Lower lobe of right lung (tissue), 2 donors: Measurements from ENCODE around the gene KDM7A. TPM values are rescaled to one million over a fixed set of nuclear protein-coding genes. Genes with fewer than 3 reads are reported as not detected.

ENCODE experiments used
- ATAC-seq, 2 donors: fragments of 200-7000 bp; cut with Tn5 transposase; one replicate each; pipeline ENCODE4 v1.9.1; 2020 to 2022; ENCODE audit warnings: mild to moderate bottlenecking in 2 of 2, moderate library complexity in 2 of 2
- DNase-seq: peaks from one replicate; pipeline ENCODE4 v3.0.0-alpha.2; 2020
- H3K27ac ChIP-seq: fragments of 200-600 bp; one replicate; pipeline ENCODE4 v1.8.0; 2022
- H3K27me3 ChIP-seq: fragments of 200-600 bp; one replicate; pipeline ENCODE4 v1.8.0; 2022; ENCODE audit warnings: low read depth
- H3K36me3 ChIP-seq: fragments of 200-600 bp; one replicate; pipeline ENCODE4 v1.8.0; 2022; ENCODE audit warnings: mild to moderate bottlenecking
- H3K4me1 ChIP-seq: fragments of 200-600 bp; one replicate; pipeline ENCODE4 v1.8.0; 2022
- H3K4me3 ChIP-seq: fragments of 200-600 bp; one replicate; pipeline ENCODE4 v1.8.0; 2022; ENCODE audit warnings: mild to moderate bottlenecking
- H3K9me3 ChIP-seq: fragments of 200-600 bp; one replicate; pipeline ENCODE4 v1.8.0; 2022
- intact Hi-C: fragments of 100-400 bp; cut with DNase I; formaldehyde crosslinking; loops from one replicate; pipeline ENCODE4 v1.11.0; 2022
- total RNA-seq: library from RNA; stranded (reverse); fragmentation: NEBNext Ultra II Directional; extraction: Animal tissue kit (Norgen Biotek cat#: 25700); gene quantifications from one replicate; pipeline ENCODE4 v1.2.1, GENCODE V29; 2021
- TF ChIP-seq, protein P1 (sequence below): fragments of 200-600 bp; IDR thresholded peaks from one replicate; pipeline ENCODE4 v1.8.0; 2022; ENCODE audit warnings: antibody characterized with exemption, mild to moderate bottlenecking
- donor health status: DM: no; HTN: yes; CAD: no; lungs with severe emphysema.

Gene KDM7A
- total RNA-seq, 1 donor from 2014 or later, result 17.9 TPM

DNA sequence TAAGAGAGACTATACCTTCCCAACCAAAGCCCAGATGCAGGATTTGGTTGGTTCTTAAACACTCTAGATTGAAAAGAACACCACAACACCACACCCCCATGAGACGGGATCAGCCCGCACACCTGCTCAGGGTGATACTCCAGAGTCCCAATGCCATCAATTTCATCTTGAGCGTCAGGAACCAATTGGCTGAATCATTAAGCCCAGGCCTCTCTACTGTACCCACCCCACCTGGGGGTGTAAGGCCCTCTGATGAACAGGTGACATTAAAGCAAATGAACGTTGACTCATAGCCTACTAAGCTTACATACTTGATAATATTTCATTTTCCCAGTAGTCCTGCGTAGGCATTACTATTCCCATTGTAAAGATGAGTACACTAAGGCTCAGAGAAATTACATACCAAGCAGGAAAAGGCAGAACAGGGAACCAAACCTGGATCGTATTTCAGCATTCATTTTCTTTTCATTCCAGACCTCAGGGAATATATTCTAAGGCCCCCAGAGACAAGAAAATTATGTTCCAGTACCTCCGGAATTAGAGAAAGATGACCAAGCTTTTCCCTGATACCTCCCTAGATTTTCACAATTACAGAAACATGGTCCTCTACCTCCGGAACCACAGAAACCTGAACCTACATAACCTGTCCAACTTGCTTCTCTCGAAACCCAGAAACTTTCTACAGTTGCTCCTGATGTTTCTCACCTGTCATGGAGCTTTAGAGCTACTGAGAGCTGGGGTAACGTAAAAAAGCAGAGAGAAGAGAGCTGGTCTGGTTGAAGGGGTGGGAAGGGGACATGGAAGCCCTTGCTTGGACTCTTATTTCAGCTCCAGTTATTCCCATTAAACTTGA lies 43.1 kb upstream of the KDM7A start:
- H3K4me1 ChIP-seq, result no peaks in the 10 kb centered on the region
- DNase-seq, result no peak
- no peaks in the 10 kb centered on the region for H3K36me3 ChIP-seq
- H3K27ac ChIP-seq, result no peak overlapping the region
- H3K4me3 ChIP-seq, result no peak overlapping the region
- ATAC-seq, result no peak
- no peaks in the 10 kb centered on the region for H3K27me3 ChIP-seq
- intact Hi-C loops, result no loop called here
- TF ChIP-seq, protein P1, sequence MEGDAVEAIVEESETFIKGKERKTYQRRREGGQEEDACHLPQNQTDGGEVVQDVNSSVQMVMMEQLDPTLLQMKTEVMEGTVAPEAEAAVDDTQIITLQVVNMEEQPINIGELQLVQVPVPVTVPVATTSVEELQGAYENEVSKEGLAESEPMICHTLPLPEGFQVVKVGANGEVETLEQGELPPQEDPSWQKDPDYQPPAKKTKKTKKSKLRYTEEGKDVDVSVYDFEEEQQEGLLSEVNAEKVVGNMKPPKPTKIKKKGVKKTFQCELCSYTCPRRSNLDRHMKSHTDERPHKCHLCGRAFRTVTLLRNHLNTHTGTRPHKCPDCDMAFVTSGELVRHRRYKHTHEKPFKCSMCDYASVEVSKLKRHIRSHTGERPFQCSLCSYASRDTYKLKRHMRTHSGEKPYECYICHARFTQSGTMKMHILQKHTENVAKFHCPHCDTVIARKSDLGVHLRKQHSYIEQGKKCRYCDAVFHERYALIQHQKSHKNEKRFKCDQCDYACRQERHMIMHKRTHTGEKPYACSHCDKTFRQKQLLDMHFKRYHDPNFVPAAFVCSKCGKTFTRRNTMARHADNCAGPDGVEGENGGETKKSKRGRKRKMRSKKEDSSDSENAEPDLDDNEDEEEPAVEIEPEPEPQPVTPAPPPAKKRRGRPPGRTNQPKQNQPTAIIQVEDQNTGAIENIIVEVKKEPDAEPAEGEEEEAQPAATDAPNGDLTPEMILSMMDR, result no peak
- H3K9me3 ChIP-seq, result no peaks in the 10 kb centered on the region

DNA sequence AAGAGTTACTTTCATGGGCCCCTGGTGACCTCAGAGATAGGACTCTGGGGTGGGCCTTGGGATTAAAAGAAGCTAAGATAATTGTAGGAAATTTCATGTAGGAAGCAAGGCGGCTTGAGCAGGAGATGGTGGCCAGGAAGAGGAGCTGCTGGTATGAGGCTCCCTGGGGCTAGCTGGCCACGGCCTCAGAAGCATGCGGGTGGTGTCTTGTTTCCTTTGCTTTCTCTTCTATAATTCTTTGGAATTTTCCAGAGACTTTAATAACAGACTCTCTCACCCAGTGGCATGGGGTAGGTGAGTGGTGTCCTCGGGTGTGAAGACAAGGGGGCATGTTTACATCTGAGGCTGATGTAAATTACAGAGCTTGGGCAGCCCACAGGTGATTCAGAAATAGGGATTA lies 41.9 kb upstream of the KDM7A start:
- H3K9me3 ChIP-seq, result no peaks in the 10 kb centered on the region
- DNase-seq (no peak), ATAC-seq (no peak)
- H3K36me3 ChIP-seq, result no peaks in the 10 kb centered on the region
- H3K27me3 ChIP-seq, result no peaks in the 10 kb centered on the region
- intact Hi-C loops, result no loop called here
- TF ChIP-seq, protein P1, result no peak
- no peak overlapping the region for H3K27ac ChIP-seq
- H3K4me1 ChIP-seq, result peaks cover 12% of the 10 kb centered on the region
- H3K4me3 ChIP-seq, result no peak overlapping the region

DNA sequence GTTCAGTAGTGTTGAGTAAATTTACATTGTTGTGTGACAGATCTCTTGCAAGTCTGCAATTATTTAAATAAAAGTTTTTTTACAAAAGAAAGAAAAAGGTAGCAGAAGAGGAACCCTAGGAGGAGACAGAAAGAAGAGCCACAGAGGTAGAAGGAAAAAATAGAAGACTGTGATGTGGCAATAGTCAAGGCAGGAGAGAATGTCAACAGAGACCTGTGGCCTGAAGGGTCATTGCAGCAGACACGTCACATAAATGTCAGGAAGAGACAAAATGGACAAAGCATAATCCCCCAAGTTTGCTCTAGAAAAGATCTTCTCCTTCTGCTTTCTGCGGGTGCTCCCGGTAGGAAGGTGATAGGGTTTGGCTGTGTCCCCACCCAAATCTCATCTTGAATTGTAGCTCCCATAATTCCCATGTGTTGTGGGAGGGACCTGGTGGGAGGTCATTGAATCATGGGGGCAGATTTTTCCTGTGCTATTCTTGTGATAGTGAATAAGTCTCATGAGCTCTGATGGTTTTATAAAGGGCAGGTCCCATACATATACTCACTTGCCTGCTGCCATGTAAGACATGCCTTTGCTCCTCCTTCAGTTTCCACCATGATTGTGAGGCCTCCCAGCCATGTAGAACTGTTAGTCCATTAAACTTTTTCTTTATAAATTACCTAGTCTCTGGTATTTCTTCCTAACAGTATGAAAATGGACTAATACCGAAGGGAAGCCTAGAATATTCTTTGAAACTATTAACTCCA lies 41.1 kb upstream of the KDM7A start:
- H3K27me3 ChIP-seq, result no peaks in the 10 kb centered on the region
- no peaks in the 10 kb centered on the region for H3K9me3 ChIP-seq
- intact Hi-C loops, result no loop called here
- peaks cover 17% of the 10 kb centered on the region for H3K4me1 ChIP-seq
- DNase-seq (no peak), ATAC-seq (no peak)
- no peak overlapping the region for H3K27ac ChIP-seq
- no peak overlapping the region for H3K4me3 ChIP-seq
- H3K36me3 ChIP-seq, result no peaks in the 10 kb centered on the region
- TF ChIP-seq, protein P1, result no peak

DNA sequence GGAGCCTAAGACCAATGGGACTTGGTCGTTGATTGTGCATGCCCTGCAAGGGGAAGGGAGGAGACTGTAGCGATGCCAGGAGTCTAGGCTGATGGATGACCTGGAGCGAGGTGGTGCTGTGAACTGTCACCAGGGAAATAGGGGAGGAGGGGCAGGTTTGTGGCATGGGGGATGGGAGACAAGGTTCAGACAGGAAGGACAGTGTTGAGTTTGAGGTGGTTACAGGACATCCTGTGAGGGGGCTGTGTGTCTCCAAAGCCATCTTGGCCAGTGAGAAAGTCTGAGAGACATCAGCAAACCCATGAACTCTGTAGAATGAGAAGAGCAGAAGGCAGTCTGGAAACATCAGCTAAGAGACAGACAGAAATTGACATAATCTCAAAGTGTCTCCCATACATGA lies 38.5 kb upstream of the KDM7A start:
- H3K4me1 ChIP-seq, result peaks cover 17% of the 10 kb centered on the region
- ATAC-seq (no peak), DNase-seq (no peak)
- intact Hi-C loops, result no loop called here
- H3K27me3 ChIP-seq, result no peaks in the 10 kb centered on the region
- no peak overlapping the region for H3K27ac ChIP-seq
- TF ChIP-seq, protein P1, result no peak
- H3K36me3 ChIP-seq, result no peaks in the 10 kb centered on the region
- H3K4me3 ChIP-seq, result no peak overlapping the region
- no peaks in the 10 kb centered on the region for H3K9me3 ChIP-seq

DNA sequence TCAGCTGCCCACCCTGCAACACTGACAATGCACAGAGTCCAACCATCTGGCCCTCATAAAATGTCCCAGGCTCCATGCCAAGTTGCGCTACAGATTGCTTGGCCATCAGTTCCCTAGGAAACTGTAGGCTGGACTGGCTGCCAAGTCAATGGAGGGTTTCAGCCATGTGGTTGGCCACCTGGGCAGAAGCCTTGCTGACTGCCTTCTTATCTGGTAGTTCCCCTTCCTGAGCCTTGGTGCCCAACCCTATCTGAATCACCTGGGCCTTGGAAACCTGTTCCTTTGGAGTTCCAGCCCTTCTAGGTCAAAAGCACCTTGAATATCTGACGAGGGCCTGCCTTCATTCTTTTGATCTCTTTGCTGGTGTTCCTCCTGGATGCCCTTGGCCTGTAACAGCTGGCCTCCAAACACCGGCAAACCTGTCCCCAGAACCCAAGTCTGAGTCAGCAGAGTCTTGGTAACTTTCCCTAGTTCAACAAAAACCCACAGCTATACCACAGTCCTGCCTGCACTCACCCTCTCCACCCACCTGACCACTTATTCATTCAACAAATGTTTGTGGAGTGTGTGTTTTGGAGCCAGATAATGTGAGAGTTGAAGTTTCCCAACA lies 37.4 kb upstream of the KDM7A start:
- intact Hi-C loops, result no loop called here
- H3K4me1 ChIP-seq, result peaks cover 24% of the 10 kb centered on the region
- H3K27ac ChIP-seq, result peak overlapping the region; percentile 41
- H3K9me3 ChIP-seq, result no peaks in the 10 kb centered on the region
- TF ChIP-seq, protein P1, result no peak
- H3K4me3 ChIP-seq, result no peak overlapping the region
- DNase-seq (peak; percentile 55), ATAC-seq (peak; percentile 80)
- no peaks in the 10 kb centered on the region for H3K36me3 ChIP-seq
- H3K27me3 ChIP-seq, result no peaks in the 10 kb centered on the region
